IMR-90 (cell line): ENCODE results near the gene WASHC4. TPM values are rescaled to one million over a fixed set of nuclear protein-coding genes. Genes with fewer than 3 reads are reported as not detected.

Source experiments
- ATAC-seq: fragments of 200-7000 bp; cut with Tn5 transposase; 2 replicates; pipeline ENCODE4 v1.9.1; 2020; ENCODE audit warnings: low read depth, mild to moderate bottlenecking, moderate library complexity
- BruUV-seq: library from RNA; stranded (reverse); fragments of 400-500 nt; replicated peaks from 2 replicates; lab custom pipeline; 2021; lab: Mats Ljungman, UMichigan
- CTCF ChIA-PET: fragments of 300-600 bp; formaldehyde crosslinking; extraction: SDS; loops from one replicate; lab custom pipeline; 2021; ENCODE audit warnings: antibody characterized with exemption; lab: Yijun Ruan, JAX
- POLR2A ChIA-PET: fragments of 300-600 bp; sonication (Branson Sonifier 250); formaldehyde crosslinking; loops from one replicate; lab custom pipeline; 2022; ENCODE audit warnings: antibody characterized with exemption; ENCODE audit not compliant: unreplicated experiment; lab: Charles Lee
- DNase-seq: peaks from one replicate; pipeline ENCODE4 v3.0.0; 2013
- H2AFZ ChIP-seq: replicated peaks from 2 replicates; pipeline ENCODE3; 2013; ENCODE audit warnings: low read length, mild to moderate bottlenecking; ENCODE audit not compliant: poor library complexity
- H2AK5ac ChIP-seq: 2 replicates; pipeline ENCODE4 v1.6.1; 2013; ENCODE audit warnings: low read depth, low read length, inconsistent platforms
- H2AK9ac ChIP-seq: replicated peaks from 2 replicates; pipeline ENCODE3; 2013; ENCODE audit warnings: mild to moderate bottlenecking, low read depth, low read length, moderate library complexity; ENCODE audit not compliant: poor library complexity
- H2BK120ac ChIP-seq: 2 replicates; pipeline ENCODE4 v1.6.1; 2013; ENCODE audit warnings: low read depth, low read length, inconsistent platforms
- H2BK15ac ChIP-seq: 3 replicates; pipeline ENCODE4 v1.6.1; 2013; ENCODE audit warnings: low read depth, low read length, inconsistent platforms
- H2BK20ac ChIP-seq: 2 replicates; pipeline ENCODE4 v1.6.1; 2013; ENCODE audit warnings: low read depth, mild to moderate bottlenecking, inconsistent platforms, low read length, moderate library complexity
- H2BK5ac ChIP-seq: 2 replicates; pipeline ENCODE4 v1.6.1; 2013; ENCODE audit warnings: mild to moderate bottlenecking, low read depth, low read length, inconsistent platforms; ENCODE audit not compliant: poor library complexity, severe bottlenecking
- H3K14ac ChIP-seq: replicated peaks from 2 replicates; pipeline ENCODE4 v1.6.1; 2013; ENCODE audit warnings: low read depth, low read length, inconsistent platforms
- H3K18ac ChIP-seq: 2 replicates; pipeline ENCODE4 v1.6.1; 2013; ENCODE audit warnings: low read depth, low read length, control low read depth
- H3K23ac ChIP-seq: 2 replicates; pipeline ENCODE4 v1.6.1; 2013; ENCODE audit warnings: low read depth, low read length, inconsistent platforms
- H3K27ac ChIP-seq: 2 replicates; pipeline ENCODE4 v1.5.1; 2013; ENCODE audit warnings: mild to moderate bottlenecking, control low read depth, low read length; ENCODE audit not compliant: insufficient read depth
- H3K27me3 ChIP-seq: 2 replicates; pipeline ENCODE4 v1.6.1; 2013; ENCODE audit warnings: low read length; ENCODE audit not compliant: control insufficient read depth, insufficient read depth
- H3K36me3 ChIP-seq: 2 replicates; pipeline ENCODE4 v1.6.1; 2013; ENCODE audit warnings: low read length, mixed read lengths; ENCODE audit not compliant: control insufficient read depth, insufficient read depth
- H3K4ac ChIP-seq: 2 replicates; pipeline ENCODE4 v1.6.1; 2013; ENCODE audit warnings: low read depth, low read length, inconsistent platforms
- H3K4me1 ChIP-seq: 2 replicates; pipeline ENCODE4 v1.6.1; 2013; ENCODE audit warnings: low read length, mixed read lengths; ENCODE audit not compliant: control insufficient read depth, insufficient read depth
- H3K4me2 ChIP-seq: 2 replicates; pipeline ENCODE4 v1.6.1; 2013; ENCODE audit warnings: low read depth, mild to moderate bottlenecking, control low read depth, low read length, moderate library complexity
- H3K4me3 ChIP-seq: 2 replicates; pipeline ENCODE4 v1.5.1; 2013; ENCODE audit warnings: low read depth, mild to moderate bottlenecking, control low read depth, low read length, moderate library complexity; ENCODE audit not compliant: insufficient read depth
- H3K56ac ChIP-seq: 2 replicates; pipeline ENCODE4 v1.6.1; 2013; ENCODE audit warnings: low read length, inconsistent platforms; ENCODE audit not compliant: insufficient read depth; ENCODE audit errors: extremely low read depth
- H3K79me1 ChIP-seq, 2 experiments: 2 replicates each; pipeline ENCODE4 v1.6.1; 2013; ENCODE audit warnings: low read length in 2 of 2, inconsistent platforms in 1 of 2, low read depth in 1 of 2
- H3K9ac ChIP-seq: 2 replicates; pipeline ENCODE4 v1.6.1; 2013; ENCODE audit warnings: low read depth, low read length, control low read depth
- H3K9me1 ChIP-seq: 2 replicates; pipeline ENCODE4 v1.6.1; 2013; ENCODE audit warnings: low read length, inconsistent platforms; ENCODE audit not compliant: insufficient read depth
- H3K9me3 ChIP-seq: 2 replicates; pipeline ENCODE4 v1.6.1; 2013; ENCODE audit warnings: low read length; ENCODE audit not compliant: control insufficient read depth, insufficient read depth
- H4K20me1 ChIP-seq: 2 replicates; pipeline ENCODE4 v1.6.1; 2013; ENCODE audit warnings: low read length, inconsistent platforms; ENCODE audit not compliant: insufficient read depth
- H4K5ac ChIP-seq: 2 replicates; pipeline ENCODE4 v1.6.1; 2013; ENCODE audit warnings: mild to moderate bottlenecking, low read depth, low read length, control low read depth
- H4K8ac ChIP-seq, 2 experiments: 2 replicates each; pipeline ENCODE4 v1.6.1; 2013; ENCODE audit warnings: low read depth in 2 of 2, low read length in 2 of 2, control low read depth in 1 of 2, inconsistent platforms in 1 of 2
- H4K91ac ChIP-seq: 2 replicates; pipeline ENCODE4 v1.6.1; 2013; ENCODE audit warnings: low read depth, low read length, inconsistent platforms; ENCODE audit not compliant: insufficient read depth
- MAFK ChIP-seq: IDR thresholded peaks from 2 replicates; pipeline ENCODE4 v1.6.1; 2012; ENCODE audit warnings: low read depth, low read length, improper control_type of control experiment
- WGBS, 2 experiments: methylation state at CpG; one replicate each; pipeline versions ENCODE4 v1.1.5 to v1.1.7; 2013; ENCODE audit warnings: missing lambda C conversion rate in 2 of 2; ENCODE audit not compliant: insufficient read length in 1 of 2; ENCODE audit errors: extremely low coverage in 2 of 2; 5-methylcytosine and 5-hydroxymethylcytosine counted together
- dilution Hi-C: fragments of 300-500 bp; cut with HindIII; formaldehyde crosslinking; loops from one replicate; pipeline ENCODE4 v1.14.3; 2018; ENCODE audit warnings: low sequenced_read_pairs; ENCODE audit not compliant: unreplicated experiment
- in situ Hi-C: fragments of 300-500 bp; cut with MboI; formaldehyde crosslinking; loops from 3 replicates; pipeline ENCODE4 v1.14.3; 2019; ENCODE audit warnings: low sequenced_read_pairs, inconsistent platforms, mixed read lengths
- intact Hi-C: fragments of 100-400 bp; cut with micrococcal nuclease; formaldehyde crosslinking; loops from 2 replicates; pipeline ENCODE4 v1.10.0; 2022
- polyA plus RNA-seq, 3 experiments: library from polyadenylated mRNA; depleted of rRNA; stranded (reverse); fragments of >200 nt; gene quantifications; 2 replicates each; pipeline ENCODE4 v1.2.3, GENCODE V29; 2012; ENCODE audit warnings: low replicate concordance in 1 of 3
- total RNA-seq: library from RNA; depleted of rRNA; stranded (reverse); fragments of >200 nt; gene quantifications from 2 replicates; pipeline ENCODE4 v1.2.3, GENCODE V29; 2012
- TF ChIP-seq, protein P1 (sequence below): fragments of 150-350 bp; IDR thresholded peaks from 2 replicates; pipeline ENCODE4 v1.6.1; 2017; ENCODE audit warnings: mild to moderate bottlenecking, antibody characterized with exemption, low read length, low read depth

WASHC4 gene
- total and polyA plus RNA-seq, 2 of the 4 experiments (the other 2 are of a cell fraction), result 16.4 to 47.0 TPM

- dilution Hi-C loops, result no loop called here
- no CpG with 5 or more reads among the region's 15 CpGs for WGBS, 2 experiments
- peak; percentile 89 for TF ChIP-seq MAFK
- TF ChIP-seq, protein P1, sequence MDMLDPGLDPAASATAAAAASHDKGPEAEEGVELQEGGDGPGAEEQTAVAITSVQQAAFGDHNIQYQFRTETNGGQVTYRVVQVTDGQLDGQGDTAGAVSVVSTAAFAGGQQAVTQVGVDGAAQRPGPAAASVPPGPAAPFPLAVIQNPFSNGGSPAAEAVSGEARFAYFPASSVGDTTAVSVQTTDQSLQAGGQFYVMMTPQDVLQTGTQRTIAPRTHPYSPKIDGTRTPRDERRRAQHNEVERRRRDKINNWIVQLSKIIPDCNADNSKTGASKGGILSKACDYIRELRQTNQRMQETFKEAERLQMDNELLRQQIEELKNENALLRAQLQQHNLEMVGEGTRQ, result no peak
These were observed 399 bp upstream of the WASHC4 start for GRCh38 chr12:105107171-105107493.

More at GRCh38 chr12:105107171-105107493, 399 bp upstream of the WASHC4 start:
- ATAC-seq, result peak; percentile 59
- peak overlapping the region; percentile 93 for H2AFZ ChIP-seq
- peak overlapping the region; percentile 77 for H3K27ac ChIP-seq
- H2BK20ac ChIP-seq, result peak overlapping the region; percentile 73
- BruUV-seq, result no TSS peak
- H3K14ac ChIP-seq, result peak overlapping the region; percentile 99
- peak overlapping the region; percentile 17; the same call in 1 of the 3 replicates for H2BK15ac ChIP-seq
- no peaks in the 10 kb centered on the region for H3K27me3 ChIP-seq
- H3K36me3 ChIP-seq, result peaks cover 2% of the 10 kb centered on the region
- H3K4me1 ChIP-seq, result peaks cover 3% of the 10 kb centered on the region; the same call in 1 of the 2 replicates
- H2BK5ac ChIP-seq, result peak overlapping the region; percentile 86
- POLR2A ChIA-PET, result interaction anchor here (1.0 kb wide), 1 partner anchor 23 kb away, joined by 4 read pairs; the partner anchor contains the start of gene ALDH1L2
- H3K4me2 ChIP-seq, result peak overlapping the region; percentile 98
- peak overlapping the region; percentile 78 to 98 for H4K8ac ChIP-seq
- CTCF ChIA-PET, result interaction anchor here (1.0 kb wide), 1 partner anchor 32 kb away, joined by 3 read pairs; no protein-coding TSS in a partner anchor
- peak overlapping the region; percentile 93 for H3K23ac ChIP-seq
- peaks cover 39% of the 10 kb centered on the region; the same call in 1 of the 2 replicates for H4K20me1 ChIP-seq
- peaks cover 3% of the 10 kb centered on the region; the same call in 1 of the 2 replicates for H3K9me1 ChIP-seq
- peak overlapping the region; percentile 80 for H3K18ac ChIP-seq
- no peak overlapping the region for H2AK5ac ChIP-seq
- no peaks in the 10 kb centered on the region for H3K9me3 ChIP-seq
- H3K79me1 ChIP-seq, result peaks cover 7 to 19% of the 10 kb centered on the region in 2 experiments; a peak in 3 of 4 replicates
- intact Hi-C loops, result loop anchor here (10.0 kb wide), 1 partner anchor 722 kb away; no protein-coding TSS in a partner anchor
- H3K56ac ChIP-seq, result peak overlapping the region; percentile 92
- H3K9ac ChIP-seq, result peak overlapping the region; percentile 91
- peak; percentile 62 for DNase-seq
- no peak overlapping the region for H2AK9ac ChIP-seq
- peak overlapping the region; percentile 93 for H3K4ac ChIP-seq
- peak overlapping the region; percentile 84 for H2BK120ac ChIP-seq
- peak overlapping the region; percentile 87 for H4K91ac ChIP-seq
- H4K5ac ChIP-seq, result peak overlapping the region; percentile 86
- peak overlapping the region; percentile 78 for H3K4me3 ChIP-seq
- in situ Hi-C loops, result no loop called here
